DND-41 (cell line): Measurements from ENCODE around the gene MAN1B1.

ENCODE experiments used
- ATAC-seq: fragments of 200-7000 bp; cut with Tn5 transposase; 3 replicates; pipeline ENCODE4 v1.9.1; 2021; ENCODE audit warnings: low read depth; ENCODE audit not compliant: insufficient read depth
- DNase-seq: peaks from one replicate; pipeline ENCODE4 v3.0.0-alpha.2; 2020
- H2AFZ ChIP-seq: 2 replicates; pipeline ENCODE4 v1.6.0; 2012; ENCODE audit warnings: low read depth, low read length
- H3K27ac ChIP-seq: 2 replicates; pipeline ENCODE4 v1.5.1; 2012; ENCODE audit warnings: low read length, inconsistent platforms
- H3K27me3 ChIP-seq: fragments of 200-600 bp; sonication (generic); 2 replicates; pipeline ENCODE4 v1.6.0; 2012; ENCODE audit warnings: low read length, mild to moderate bottlenecking, inconsistent platforms; ENCODE audit not compliant: insufficient read depth, poor library complexity
- H3K36me3 ChIP-seq: 2 replicates; pipeline ENCODE4 v1.5.1; 2012; ENCODE audit warnings: low read length, inconsistent platforms; ENCODE audit not compliant: insufficient read depth
- H3K4me1 ChIP-seq: 2 replicates; pipeline ENCODE4 v1.5.1; 2012; ENCODE audit warnings: mild to moderate bottlenecking, low read length; ENCODE audit not compliant: insufficient read depth
- H3K4me2 ChIP-seq: 2 replicates; pipeline ENCODE4 v1.6.0; 2012; ENCODE audit warnings: mild to moderate bottlenecking, moderate library complexity, low read length, inconsistent platforms; ENCODE audit not compliant: insufficient read depth
- H3K4me3 ChIP-seq, 2 experiments: fragments of 200-600 bp in 1 of 2; shearing (Covaris generic) in 1 of 2; 2 replicates each; pipeline ENCODE4 v1.5.1; 2012 to 2016; ENCODE audit warnings: inconsistent platforms in 2 of 2, low read length in 2 of 2, mild to moderate bottlenecking in 2 of 2, low read depth in 1 of 2, moderate library complexity in 1 of 2
- H3K79me2 ChIP-seq: 2 replicates; pipeline ENCODE4 v1.6.0; 2012; ENCODE audit warnings: low read length, inconsistent platforms; ENCODE audit not compliant: insufficient read depth
- H3K9ac ChIP-seq: 2 replicates; pipeline ENCODE4 v1.6.0; 2012; ENCODE audit warnings: low read depth, mild to moderate bottlenecking, inconsistent platforms, low read length, moderate library complexity
- H3K9me3 ChIP-seq: 2 replicates; pipeline ENCODE4 v1.5.1; 2012; ENCODE audit warnings: low read length, moderate library complexity, mild to moderate bottlenecking, inconsistent platforms; ENCODE audit not compliant: insufficient read depth, severe bottlenecking
- H4K20me1 ChIP-seq: 2 replicates; pipeline ENCODE4 v1.6.0; 2012; ENCODE audit warnings: low read length; ENCODE audit not compliant: insufficient read depth
- EZH2 ChIP-seq: IDR thresholded peaks from 3 replicates; pipeline ENCODE4 v1.6.1; 2012; ENCODE audit warnings: borderline replicate concordance, low read depth, mild to moderate bottlenecking, moderate library complexity, low read length, inconsistent platforms; ENCODE audit not compliant: severe bottlenecking
- TF ChIP-seq, protein P1 (sequence below): IDR thresholded peaks from 2 replicates; pipeline ENCODE4 v1.5.1; 2012; ENCODE audit warnings: borderline replicate concordance, low read length, moderate library complexity, mild to moderate bottlenecking; ENCODE audit not compliant: poor library complexity, severe bottlenecking; ENCODE audit errors: extremely low read depth

The MAN1B1 gene

DNA sequence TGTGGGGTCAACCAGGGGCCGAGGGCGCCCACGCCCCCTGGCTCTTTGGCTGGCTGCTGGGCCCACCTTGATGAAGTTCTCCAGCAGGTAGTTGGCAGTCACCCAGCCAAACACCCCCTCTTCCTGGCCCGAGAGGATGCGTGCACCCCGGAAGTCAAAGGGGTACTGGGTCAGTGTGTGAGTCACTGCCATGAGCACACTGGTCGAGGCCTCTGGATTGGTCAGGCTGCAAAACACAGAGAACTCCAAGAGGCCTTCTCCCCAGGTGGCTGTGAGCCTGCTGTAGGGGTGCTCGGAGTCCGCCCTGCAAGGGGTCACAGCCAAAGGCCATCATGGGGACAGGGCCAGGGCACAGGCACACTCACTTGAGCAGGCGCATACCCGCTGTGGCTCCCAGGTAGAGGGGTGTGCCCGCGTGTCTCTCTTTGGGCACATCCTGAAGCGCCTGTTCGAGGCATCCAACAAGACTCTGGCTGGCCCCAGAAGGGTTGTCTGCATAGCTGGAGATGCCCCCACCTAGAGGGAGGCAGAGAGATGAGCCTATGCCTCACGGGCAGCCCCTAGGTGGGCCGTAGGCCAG, 35.5 kb upstream of the MAN1B1 start:
- DNase-seq (no peak), ATAC-seq (no peak)
- no peak overlapping the region for H3K9ac ChIP-seq
- H3K4me2 ChIP-seq = no peak overlapping the region
- no peaks in the 10 kb centered on the region for H3K36me3 ChIP-seq
- no peak overlapping the region for H3K27ac ChIP-seq
- H3K4me3 ChIP-seq = no peak overlapping the region
- peaks cover 7% of the 10 kb centered on the region for H4K20me1 ChIP-seq
- no peaks in the 10 kb centered on the region for H3K4me1 ChIP-seq
- H3K27me3 ChIP-seq = peaks cover 16% of the 10 kb centered on the region
- H3K9me3 ChIP-seq = no peaks in the 10 kb centered on the region
- no peak overlapping the region for H2AFZ ChIP-seq
- TF ChIP-seq, protein P1, sequence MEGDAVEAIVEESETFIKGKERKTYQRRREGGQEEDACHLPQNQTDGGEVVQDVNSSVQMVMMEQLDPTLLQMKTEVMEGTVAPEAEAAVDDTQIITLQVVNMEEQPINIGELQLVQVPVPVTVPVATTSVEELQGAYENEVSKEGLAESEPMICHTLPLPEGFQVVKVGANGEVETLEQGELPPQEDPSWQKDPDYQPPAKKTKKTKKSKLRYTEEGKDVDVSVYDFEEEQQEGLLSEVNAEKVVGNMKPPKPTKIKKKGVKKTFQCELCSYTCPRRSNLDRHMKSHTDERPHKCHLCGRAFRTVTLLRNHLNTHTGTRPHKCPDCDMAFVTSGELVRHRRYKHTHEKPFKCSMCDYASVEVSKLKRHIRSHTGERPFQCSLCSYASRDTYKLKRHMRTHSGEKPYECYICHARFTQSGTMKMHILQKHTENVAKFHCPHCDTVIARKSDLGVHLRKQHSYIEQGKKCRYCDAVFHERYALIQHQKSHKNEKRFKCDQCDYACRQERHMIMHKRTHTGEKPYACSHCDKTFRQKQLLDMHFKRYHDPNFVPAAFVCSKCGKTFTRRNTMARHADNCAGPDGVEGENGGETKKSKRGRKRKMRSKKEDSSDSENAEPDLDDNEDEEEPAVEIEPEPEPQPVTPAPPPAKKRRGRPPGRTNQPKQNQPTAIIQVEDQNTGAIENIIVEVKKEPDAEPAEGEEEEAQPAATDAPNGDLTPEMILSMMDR = no peak
- no peak for TF ChIP-seq EZH2
- no peaks in the 10 kb centered on the region for H3K79me2 ChIP-seq

DNA sequence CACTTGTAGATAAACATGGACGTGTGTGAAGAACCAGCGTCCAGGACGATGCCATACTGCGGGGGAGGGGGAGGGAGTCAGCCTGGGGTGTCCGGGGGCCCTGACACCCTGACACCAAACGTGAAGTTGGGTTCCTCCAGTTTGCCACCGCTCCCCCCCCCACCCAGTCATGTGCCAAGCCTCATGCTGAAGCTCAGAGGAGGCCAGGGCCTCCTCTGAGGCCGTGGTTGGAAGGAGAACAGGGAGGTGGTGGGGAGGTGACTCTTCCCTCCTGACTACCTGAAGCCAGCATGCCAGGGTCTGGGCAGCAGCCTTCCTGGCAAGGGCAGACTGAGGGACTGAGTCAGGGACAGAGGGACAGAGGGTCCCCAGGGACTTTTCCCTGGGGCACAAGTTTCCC, 34.5 kb upstream of the MAN1B1 start:
- H4K20me1 ChIP-seq = peaks cover 7% of the 10 kb centered on the region
- no peaks in the 10 kb centered on the region for H3K79me2 ChIP-seq
- H3K27ac ChIP-seq = no peak overlapping the region
- no peaks in the 10 kb centered on the region for H3K9me3 ChIP-seq
- TF ChIP-seq, protein P1 = no peak
- TF ChIP-seq EZH2 = no peak
- no peaks in the 10 kb centered on the region for H3K36me3 ChIP-seq
- no peak overlapping the region for H3K4me3 ChIP-seq
- H3K4me1 ChIP-seq = no peaks in the 10 kb centered on the region
- DNase-seq (no peak), ATAC-seq (no peak)
- H3K9ac ChIP-seq = no peak overlapping the region
- H2AFZ ChIP-seq = no peak overlapping the region
- H3K27me3 ChIP-seq = peaks cover 13% of the 10 kb centered on the region
- no peak overlapping the region for H3K4me2 ChIP-seq

- no peak for ATAC-seq
- Histone ChIP-seq H3K4me1 (no peaks in the 10 kb centered on the region), H4K20me1 (peaks cover 7% of the 10 kb centered on the region), H3K9me3 (no peaks in the 10 kb centered on the region), H3K4me3 (no peak overlapping the region), H3K36me3 (no peaks in the 10 kb centered on the region), H3K27me3 (peaks cover 13% of the 10 kb centered on the region), H3K27ac (no peak overlapping the region), H3K79me2 (no peaks in the 10 kb centered on the region), H3K4me2 (no peak overlapping the region), H3K9ac (no peak overlapping the region), H2AFZ (no peak overlapping the region)
- TF ChIP-seq, protein P1 = no peak
- TF ChIP-seq EZH2 = no peak
- no peak for DNase-seq
Measured at GRCh38 chr9:137052998-137053943, 33.5 kb upstream of the MAN1B1 start.
